ENCODE measurements around the gene TLR7. TPM values are rescaled to one million over a fixed set of nuclear protein-coding genes. Genes with fewer than 3 reads are reported as not detected.

Gene TLR7
- total and polyA plus RNA-seq, 2 of the 4 experiments (the other 2 are of a cell fraction) = not detected

GRCh38 chrX:12843061-12843667, 23.7 kb upstream of the TLR7 start:
- Histone ChIP-seq H3K4me2 (ENCODE audit: low read depth, low read length) (no peak overlapping the region), H2AK5ac (ENCODE audit: low read depth, low read length) (no peak overlapping the region), H3K4ac (ENCODE audit: low read depth, low read length) (no peak overlapping the region), H4K91ac (ENCODE audit: insufficient read depth, low read depth, low read length) (no peak overlapping the region), H3K27me3 (ENCODE audit: control insufficient read depth, insufficient read depth, low read length) (no peaks in the 10 kb centered on the region; the same call in 1 of the 2 replicates), H3K18ac (ENCODE audit: low read depth, low read length) (no peak overlapping the region), H3K14ac (replicated peaks; ENCODE audit: low read depth, low read length) (no peak overlapping the region), H4K8ac (ENCODE audit: low read depth in 2 of 2, low read length in 2 of 2) (no peak overlapping the region), H3K4me1 (ENCODE audit: control insufficient read depth, insufficient read depth, low read length) (no peaks in the 10 kb centered on the region), H3K79me1 (ENCODE audit: low read depth in 1 of 2, low read length in 2 of 2) (no peaks in the 10 kb centered on the region), H2BK120ac (ENCODE audit: low read depth, low read length) (no peak overlapping the region), H4K5ac (ENCODE audit: low read depth, low read length) (no peak overlapping the region), H2BK20ac (ENCODE audit: low read depth, low read length) (no peak overlapping the region), H3K9me3 (ENCODE audit: control insufficient read depth, insufficient read depth, low read length) (peaks cover 2% of the 10 kb centered on the region; the same call in 1 of the 2 replicates), H4K20me1 (ENCODE audit: insufficient read depth, low read length) (no peaks in the 10 kb centered on the region), H3K36me3 (ENCODE audit: control insufficient read depth, insufficient read depth, low read length) (no peaks in the 10 kb centered on the region), H3K23ac (ENCODE audit: low read depth, low read length) (no peak overlapping the region), H2AK9ac (replicated peaks; ENCODE audit: low read depth, low read length, poor library complexity) (no peak overlapping the region), H3K9me1 (ENCODE audit: insufficient read depth, low read length) (no peaks in the 10 kb centered on the region), H3K9ac (ENCODE audit: low read depth, low read length) (no peak overlapping the region), H2BK5ac (ENCODE audit: low read depth, low read length, poor library complexity, severe bottlenecking) (no peak overlapping the region), H2AFZ (replicated peaks; ENCODE audit: low read length, poor library complexity) (no peak overlapping the region), H3K27ac (ENCODE audit: insufficient read depth, low read length) (no peak overlapping the region), H3K56ac (ENCODE audit: extremely low read depth, insufficient read depth, low read length) (no peak overlapping the region), H2BK15ac (ENCODE audit: low read depth, low read length) (no peak overlapping the region), H3K4me3 (ENCODE audit: insufficient read depth, low read depth, low read length) (no peak overlapping the region)
- dilution Hi-C loops (cut with HindIII; ENCODE audit: low sequenced_read_pairs, unreplicated experiment) (no loop called here), in situ Hi-C loops (cut with MboI; ENCODE audit: low sequenced_read_pairs) (no loop called here), intact Hi-C loops (cut with micrococcal nuclease) (no loop called here)
- DNase-seq = no peak
- no TSS peak for BruUV-seq (replicated peaks)
- no peak for ATAC-seq (ENCODE audit: low read depth)
- TF ChIP-seq MAFK (IDR thresholded peaks at IDR 0.05; ENCODE audit: low read depth, low read length) (no peak), CHD1 (IDR thresholded peaks at IDR 0.05; ENCODE audit: low read depth, low read length) (no peak), MAZ (IDR thresholded peaks at IDR 0.05; ENCODE audit: borderline replicate concordance, low read depth, low read length) (no peak), BHLHE40 (IDR thresholded peaks at IDR 0.05; ENCODE audit: low read depth, low read length) (no peak), RCOR1 (IDR thresholded peaks at IDR 0.05; ENCODE audit: insufficient replicate concordance, low read length) (no peak), POLR2A (IDR thresholded peaks at IDR 0.05; ENCODE audit: low read depth, low read length) (no peak), MXI1 (IDR thresholded peaks at IDR 0.05; ENCODE audit: borderline replicate concordance, low read depth, low read length) (no peak), RAD21 (IDR thresholded peaks at IDR 0.05; ENCODE audit: low read length) (no peak), USF2 (IDR thresholded peaks at IDR 0.05; ENCODE audit: low read depth, low read length) (no peak), SMC3 (IDR thresholded peaks at IDR 0.05; ENCODE audit: low read depth, low read length) (no peak), RFX5 (IDR thresholded peaks at IDR 0.05; ENCODE audit: low read depth, low read length) (no peak), ELK1 (IDR thresholded peaks at IDR 0.05; ENCODE audit: borderline replicate concordance, low read depth, low read length) (no peak), NFE2L2 (IDR thresholded peaks at IDR 0.05; ENCODE audit: low read depth, low read length) (no peak), FOS (IDR thresholded peaks at IDR 0.05; ENCODE audit: low read depth, low read length) (no peak), CTCF (conservative IDR thresholded peaks at IDR 0.05; ENCODE audit: low read depth, low read length) (no peak), CEBPB (IDR thresholded peaks at IDR 0.05; ENCODE audit: low read depth, low read length) (no peak)
- ChIA-PET POLR2A (ENCODE audit: unreplicated experiment) (no interaction called here), CTCF (no interaction called here)
- WGBS, 2 experiments (ENCODE audit: extremely low coverage in 2 of 2, insufficient read length in 1 of 2) = 0% methylated on average over 1 of the region's 2 CpGs; no CpG with 5 or more reads in 1 of the 2 experiments
